WERI-Rb-1 (cell line): ENCODE measurements around the gene ANKRD24.
A peak's percentile ranks its signal among the peaks of the same experiment; 100 is the strongest.

Source experiments
- DNase-seq: peaks from one replicate; pipeline ENCODE4 v3.0.0-alpha.2; 2020
- H3K27ac ChIP-seq: fragments of 250-450 bp; sonication (Bioruptor Pico); 2 replicates; pipeline ENCODE4 v1.5.1; 2020; ENCODE audit warnings: mild to moderate bottlenecking, moderate library complexity
- H3K27me3 ChIP-seq: fragments of 250-450 bp; sonication (Bioruptor Pico); 2 replicates; pipeline ENCODE4 v1.5.1; 2021; ENCODE audit warnings: mild to moderate bottlenecking, low read depth, moderate library complexity; ENCODE audit not compliant: insufficient read depth, severe bottlenecking
- H3K36me3 ChIP-seq: fragments of 250-450 bp; sonication (Bioruptor Pico); 2 replicates; pipeline ENCODE4 v1.5.1; 2020; ENCODE audit warnings: mild to moderate bottlenecking, moderate library complexity
- H3K4me3 ChIP-seq: 2 replicates; pipeline ENCODE4 v1.5.1; 2011; ENCODE audit warnings: low read depth, mild to moderate bottlenecking, control low read depth, low read length
- H3K9me3 ChIP-seq: fragments of 250-450 bp; sonication (Bioruptor Pico); 2 replicates; pipeline ENCODE4 v1.5.1; 2021; ENCODE audit warnings: mild to moderate bottlenecking, moderate library complexity; ENCODE audit not compliant: severe bottlenecking
- CTCF ChIP-seq: IDR thresholded peaks from 2 replicates; pipeline ENCODE4 v1.5.1; 2011; ENCODE audit warnings: low read depth, mild to moderate bottlenecking, control low read depth, inconsistent platforms, low read length

Gene ANKRD24

GRCh38 chr19:4172861-4173473, 9.5 kb upstream of the ANKRD24 start:
- peak overlapping the region; percentile 55 for H3K4me3 ChIP-seq
- no peak for TF ChIP-seq CTCF
- no peaks in the 10 kb centered on the region for H3K27me3 ChIP-seq
- H3K9me3 ChIP-seq: no peaks in the 10 kb centered on the region
- no peak overlapping the region for H3K27ac ChIP-seq
- H3K36me3 ChIP-seq: no peaks in the 10 kb centered on the region; the same call in 1 of the 2 replicates
- DNase-seq: peak; percentile 60

GRCh38 chr19:4173479-4174212, 8.8 kb upstream of the ANKRD24 start:
- no peaks in the 10 kb centered on the region for H3K27me3 ChIP-seq
- H3K36me3 ChIP-seq: peaks cover 3% of the 10 kb centered on the region; the same call in 1 of the 2 replicates
- H3K27ac ChIP-seq: no peak overlapping the region
- TF ChIP-seq CTCF: no peak
- DNase-seq: peak; percentile 23
- H3K4me3 ChIP-seq: peak overlapping the region; percentile 55
- no peaks in the 10 kb centered on the region for H3K9me3 ChIP-seq

GRCh38 chr19:4174213-4174894, 8.1 kb upstream of the ANKRD24 start:
- Histone ChIP-seq H3K27me3 (no peaks in the 10 kb centered on the region), H3K27ac (no peak overlapping the region), H3K9me3 (no peaks in the 10 kb centered on the region), H3K4me3 (no peak overlapping the region), H3K36me3 (peaks cover 3% of the 10 kb centered on the region; the same call in 1 of the 2 replicates)
- no peak for DNase-seq
- no peak for TF ChIP-seq CTCF

GRCh38 chr19:4174895-4175668, 7.4 kb upstream of the ANKRD24 start:
- H3K36me3 ChIP-seq: peaks cover 6% of the 10 kb centered on the region; the same call in 1 of the 2 replicates
- no peaks in the 10 kb centered on the region for H3K9me3 ChIP-seq
- no peak for TF ChIP-seq CTCF
- H3K27ac ChIP-seq: no peak overlapping the region
- no peak overlapping the region for H3K4me3 ChIP-seq
- DNase-seq: no peak
- no peaks in the 10 kb centered on the region for H3K27me3 ChIP-seq

- Histone ChIP-seq H3K36me3 (peaks cover 11% of the 10 kb centered on the region), H3K4me3 (no peak overlapping the region), H3K27me3 (no peaks in the 10 kb centered on the region), H3K27ac (no peak overlapping the region), H3K9me3 (no peaks in the 10 kb centered on the region)
- TF ChIP-seq CTCF: no peak
- no peak for DNase-seq
Observed at GRCh38 chr19:4175669-4175931, 6.9 kb upstream of the ANKRD24 start.
